GM23248 (cell line): ENCODE results near the gene KEL. TPM values are rescaled to one million over a fixed set of nuclear protein-coding genes. Genes with fewer than 3 reads are reported as not detected.

Source experiments
- DNase-seq: peaks from one replicate; pipeline ENCODE4 v3.0.0-alpha.2; 2015
- H2AFZ ChIP-seq: fragments of 200-600 bp; sonication (generic); 2 replicates; pipeline ENCODE4 v1.6.1; 2016; ENCODE audit warnings: antibody characterized with exemption
- H3F3A ChIP-seq: fragments of 200-600 bp; sonication (generic); 2 replicates; pipeline ENCODE4 v1.6.1; 2016; ENCODE audit warnings: mild to moderate bottlenecking, antibody characterized with exemption, mixed run types; ENCODE audit not compliant: insufficient read depth
- H3K27ac ChIP-seq: fragments of 200-600 bp; sonication (generic); 2 replicates; pipeline ENCODE4 v1.5.1; 2016; ENCODE audit warnings: mild to moderate bottlenecking
- H3K27me3 ChIP-seq: fragments of 200-600 bp; sonication (generic); replicated peaks from 2 replicates; pipeline ENCODE4 v1.6.1; 2016; ENCODE audit warnings: mild to moderate bottlenecking; ENCODE audit not compliant: insufficient read depth
- H3K36me3 ChIP-seq: fragments of 200-600 bp; sonication (generic); 2 replicates; pipeline ENCODE4 v1.6.1; 2016; ENCODE audit warnings: low read depth, mild to moderate bottlenecking
- H3K4me1 ChIP-seq: fragments of 200-600 bp; sonication (generic); 2 replicates; pipeline ENCODE4 v1.6.1; 2016; ENCODE audit warnings: mild to moderate bottlenecking; ENCODE audit not compliant: insufficient read depth
- H3K4me2 ChIP-seq: fragments of 200-600 bp; sonication (generic); one replicate; pipeline ENCODE4 v1.6.1; 2016; ENCODE audit warnings: mild to moderate bottlenecking; ENCODE audit not compliant: unreplicated experiment
- H3K4me3 ChIP-seq: fragments of 200-600 bp; sonication (generic); 2 replicates; pipeline ENCODE4 v1.5.1; 2016; ENCODE audit warnings: mild to moderate bottlenecking
- H3K79me2 ChIP-seq: fragments of 200-600 bp; sonication (generic); 2 replicates; pipeline ENCODE4 v1.6.1; 2016; ENCODE audit warnings: mild to moderate bottlenecking; ENCODE audit not compliant: insufficient read depth
- H3K9ac ChIP-seq: fragments of 200-600 bp; sonication (generic); 2 replicates; pipeline ENCODE4 v1.6.1; 2016; ENCODE audit warnings: mild to moderate bottlenecking
- H3K9me2 ChIP-seq: fragments of 200-600 bp; sonication (generic); 2 replicates; pipeline ENCODE4 v1.6.1; 2016; ENCODE audit warnings: mixed run types, mild to moderate bottlenecking, moderate library complexity; ENCODE audit not compliant: insufficient read depth
- H3K9me3 ChIP-seq: fragments of 200-600 bp; sonication (generic); one replicate; pipeline ENCODE4 v1.6.1; 2017; ENCODE audit warnings: low read depth
- H4K20me1 ChIP-seq: fragments of 200-600 bp; sonication (generic); 2 replicates; pipeline ENCODE4 v1.6.0; 2016; ENCODE audit not compliant: insufficient read depth
- EZH2 ChIP-seq: fragments of 200-600 bp; sonication (generic); IDR thresholded peaks from 2 replicates; pipeline ENCODE4 v1.6.1; 2018; ENCODE audit warnings: antibody characterized with exemption, mild to moderate bottlenecking; ENCODE audit not compliant: insufficient read depth, poor library complexity, severe bottlenecking
- EZH2phosphoT487 ChIP-seq: fragments of 200-600 bp; sonication (generic); IDR thresholded peaks from 2 replicates; pipeline ENCODE4 v1.6.1; 2018; ENCODE audit warnings: antibody characterized with exemption, moderate library complexity, mild to moderate bottlenecking, low read depth; ENCODE audit not compliant: insufficient read depth
- WGBS, 2 experiments: methylation state at CpG; one replicate each; pipeline ENCODE4 v1.1.6; 2015 to 2017; ENCODE audit warnings: low lambda C conversion rate in 2 of 2, low coverage in 1 of 2; ENCODE audit errors: missing lambda C conversion rate in 2 of 2; 5-methylcytosine and 5-hydroxymethylcytosine counted together
- in situ Hi-C: fragments of 300-500 bp; cut with MboI; formaldehyde crosslinking; loops from 2 replicates; pipeline ENCODE4 v1.15.0; 2020
- polyA plus RNA-seq: library from polyadenylated mRNA; unstranded; fragments of >200 nt; fragmentation: Nextera tagmentation; extraction: Ambion mirVana; gene quantifications from 2 replicates; pipeline ENCODE4 v1.2.1, GENCODE V29; 2016
- total RNA-seq: library from RNA; depleted of rRNA; stranded (reverse); fragments of >200 nt; shearing (Covaris generic); gene quantifications from 2 replicates; pipeline ENCODE4 v1.2.3, GENCODE V29; 2014; rRNA removed

KEL gene
- total and polyA plus RNA-seq, 2 experiments from 2014 or later: not detected

DNA sequence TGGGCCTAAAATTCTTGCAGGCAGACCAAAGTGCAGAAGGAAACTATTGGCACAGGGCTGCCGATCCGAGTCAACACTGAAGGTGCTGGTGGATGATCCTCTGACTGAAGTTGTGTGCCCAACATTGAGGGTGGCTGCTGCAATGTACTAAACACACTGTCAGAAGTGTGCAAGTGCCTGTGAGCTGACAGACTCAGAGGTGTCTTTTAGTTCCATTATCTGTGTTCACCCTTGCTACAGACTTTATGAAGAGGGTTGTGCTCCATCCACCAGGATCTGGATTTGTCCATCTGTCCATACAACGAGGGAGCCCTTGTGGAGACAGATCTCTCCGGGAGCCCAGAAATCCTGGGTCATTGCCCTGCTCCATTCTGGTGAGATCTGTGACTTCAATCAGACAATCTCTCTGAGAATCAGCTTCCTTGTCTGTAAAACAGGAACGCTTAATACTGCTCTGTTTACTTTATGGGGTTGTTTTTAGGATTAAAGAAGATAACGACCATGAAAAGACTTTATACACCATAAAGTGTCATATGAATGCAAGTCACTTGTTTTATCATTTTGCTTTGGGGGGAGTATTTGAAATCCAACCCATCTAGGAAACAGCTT is 67.1 kb downstream of the KEL start:
- H3K36me3 ChIP-seq: no peaks in the 10 kb centered on the region
- in situ Hi-C loops: no loop called here
- H3K79me2 ChIP-seq: no peaks in the 10 kb centered on the region
- no peaks in the 10 kb centered on the region for H3K9me2 ChIP-seq
- WGBS, 2 experiments: 19 to 22% methylated on average over 6 of the region's 6 CpGs
- H3K4me3 ChIP-seq: no peak overlapping the region
- H4K20me1 ChIP-seq: no peaks in the 10 kb centered on the region
- no peak for DNase-seq
- H3K4me2 ChIP-seq: no peak overlapping the region
- H3K27ac ChIP-seq: no peak overlapping the region
- no peaks in the 10 kb centered on the region for H3K4me1 ChIP-seq
- H3F3A ChIP-seq: no peaks in the 10 kb centered on the region
- TF ChIP-seq EZH2phosphoT487 (no peak), EZH2 (no peak)
- H3K9me3 ChIP-seq: no peaks in the 10 kb centered on the region
- H3K27me3 ChIP-seq: peaks cover 7% of the 10 kb centered on the region
- H2AFZ ChIP-seq: no peak overlapping the region
- no peak overlapping the region for H3K9ac ChIP-seq

DNA sequence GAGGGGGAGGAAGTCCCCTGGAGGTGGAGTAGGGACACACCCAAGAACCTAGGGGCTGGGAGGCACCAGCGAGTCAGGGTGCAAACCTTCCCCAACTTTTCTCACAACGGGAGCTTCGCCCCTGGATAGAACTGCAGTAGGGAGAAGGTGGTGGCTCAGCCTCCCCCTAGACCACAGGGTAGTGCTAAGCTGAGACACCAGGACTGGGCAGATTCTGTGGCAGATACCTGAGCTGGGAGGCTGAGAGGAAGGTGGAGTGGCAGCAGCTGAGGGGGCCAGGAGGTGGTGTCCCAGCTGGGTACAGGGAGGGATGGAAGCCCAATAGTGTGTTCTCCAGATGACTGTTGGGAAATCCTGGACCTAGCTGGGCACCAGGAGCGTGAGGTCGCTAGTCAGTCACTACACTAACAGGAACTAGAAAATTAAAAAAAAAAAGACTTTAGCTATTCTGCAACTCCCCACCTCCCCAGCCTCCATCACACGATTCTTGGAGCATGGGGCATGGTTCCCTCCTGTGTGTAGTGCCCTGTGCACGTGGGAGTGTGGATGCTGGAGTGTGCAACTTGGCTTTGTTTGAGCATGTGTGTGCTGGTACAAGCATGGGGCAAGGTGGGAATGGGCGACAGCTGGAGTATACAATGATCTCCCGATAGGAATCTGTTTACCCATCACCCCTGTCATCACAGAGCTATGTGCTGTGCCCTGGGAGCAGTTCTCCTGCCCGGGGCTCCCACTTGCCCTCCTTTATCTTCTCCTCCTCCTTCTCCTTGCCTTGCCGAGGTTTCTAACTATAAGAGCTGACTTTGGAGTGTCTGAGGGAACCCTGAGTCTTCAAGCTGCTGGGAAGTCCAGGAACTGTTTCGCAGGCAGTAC is 67.8 kb downstream of the KEL start:
- TF ChIP-seq EZH2phosphoT487 (no peak), EZH2 (no peak)
- in situ Hi-C loops: no loop called here

DNA sequence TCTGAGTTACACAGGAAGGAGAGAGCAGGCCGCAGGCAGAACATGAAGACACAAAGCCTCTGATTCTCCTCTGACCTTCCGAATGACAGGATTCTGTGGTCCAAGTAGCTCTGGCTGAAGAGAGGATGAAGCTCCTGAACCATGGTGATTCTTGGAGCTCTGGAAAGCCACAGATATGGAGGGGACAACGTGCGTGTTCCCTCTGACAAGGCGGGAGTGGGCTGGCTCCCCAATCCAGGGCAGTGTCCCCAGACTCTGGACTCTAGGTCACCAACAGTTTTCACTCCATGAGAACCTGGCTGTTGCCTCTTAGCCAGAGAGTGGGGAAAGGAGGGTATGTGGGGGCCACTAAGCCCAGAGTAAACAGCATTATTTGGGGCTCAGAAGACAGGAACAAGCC is 69.2 kb downstream of the KEL start:
- in situ Hi-C loops: no loop called here
- no peak for DNase-seq
- H4K20me1 ChIP-seq: no peaks in the 10 kb centered on the region

More for the DNA sequence above, 67.8 kb downstream of the KEL start:
- Histone ChIP-seq H3K27me3 (peaks cover 7% of the 10 kb centered on the region), H3K4me3 (no peak overlapping the region), H3K4me1 (no peaks in the 10 kb centered on the region), H3K9me3 (no peaks in the 10 kb centered on the region), H2AFZ (no peak overlapping the region), H3F3A (no peaks in the 10 kb centered on the region), H3K36me3 (no peaks in the 10 kb centered on the region), H3K9ac (no peak overlapping the region), H3K9me2 (no peaks in the 10 kb centered on the region), H3K79me2 (no peaks in the 10 kb centered on the region), H3K27ac (no peak overlapping the region), H4K20me1 (no peaks in the 10 kb centered on the region), H3K4me2 (no peak overlapping the region)
- 18 to 26% methylated on average over 12 of the region's 12 CpGs for WGBS, 2 experiments
- DNase-seq: no peak

DNA sequence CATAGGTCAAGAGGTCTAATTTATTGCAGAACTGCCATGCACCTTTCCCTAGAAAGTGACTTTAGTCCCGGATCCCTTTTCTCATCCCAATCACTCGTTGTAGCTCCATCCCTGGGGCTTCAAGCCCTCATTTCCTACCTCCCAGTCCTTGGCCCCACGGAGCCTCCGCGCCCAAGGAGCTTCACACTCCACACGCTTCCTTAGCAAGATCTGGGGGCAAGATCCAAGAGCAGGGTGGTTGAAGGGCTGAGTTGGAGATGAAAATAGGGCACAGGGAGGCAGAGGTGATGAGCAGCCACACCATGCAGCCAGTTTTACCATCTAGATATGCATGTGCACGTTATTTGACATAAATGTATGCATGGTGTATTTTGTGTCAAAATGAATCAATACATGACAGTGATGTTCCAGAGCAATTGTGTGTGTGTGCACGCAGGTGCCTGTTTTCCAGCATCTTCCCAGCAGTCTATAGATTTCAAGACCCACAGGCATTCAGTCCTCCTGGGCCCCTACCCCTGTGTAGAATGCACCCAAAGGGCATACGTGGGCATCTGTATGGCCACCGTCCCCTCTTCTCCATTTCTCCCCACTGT is 70.6 kb downstream of the KEL start:
- H3K9ac ChIP-seq: no peak overlapping the region
- no peaks in the 10 kb centered on the region for H3K4me1 ChIP-seq
- H3K27me3 ChIP-seq: peaks cover 7% of the 10 kb centered on the region
- 61 to 63% methylated on average over 10 of the region's 10 CpGs for WGBS, 2 experiments
- H3K79me2 ChIP-seq: no peaks in the 10 kb centered on the region
- H3F3A ChIP-seq: no peaks in the 10 kb centered on the region
- DNase-seq: no peak
- no peaks in the 10 kb centered on the region for H3K36me3 ChIP-seq
- H3K4me2 ChIP-seq: no peak overlapping the region
- no peak for TF ChIP-seq EZH2
- TF ChIP-seq EZH2phosphoT487: no peak
- no peaks in the 10 kb centered on the region for H3K9me3 ChIP-seq
- no peak overlapping the region for H3K4me3 ChIP-seq
- no peak overlapping the region for H2AFZ ChIP-seq
- in situ Hi-C loops: no loop called here
- no peaks in the 10 kb centered on the region for H3K9me2 ChIP-seq
- H3K27ac ChIP-seq: no peak overlapping the region
- H4K20me1 ChIP-seq: no peaks in the 10 kb centered on the region

More for the DNA sequence above, 69.2 kb downstream of the KEL start:
- H3K9me2 ChIP-seq: no peaks in the 10 kb centered on the region
- no peaks in the 10 kb centered on the region for H3K4me1 ChIP-seq
- 37 to 39% methylated on average over 5 of the region's 5 CpGs for WGBS, 2 experiments
- H3K9me3 ChIP-seq: no peaks in the 10 kb centered on the region
- H3K9ac ChIP-seq: no peak overlapping the region
- no peaks in the 10 kb centered on the region for H3K79me2 ChIP-seq
- no peak overlapping the region for H3K27ac ChIP-seq
- H2AFZ ChIP-seq: no peak overlapping the region
- no peak overlapping the region for H3K4me3 ChIP-seq
- H3K27me3 ChIP-seq: peaks cover 7% of the 10 kb centered on the region
- no peak overlapping the region for H3K4me2 ChIP-seq
- TF ChIP-seq EZH2 (no peak), EZH2phosphoT487 (no peak)
- H3F3A ChIP-seq: no peaks in the 10 kb centered on the region
- H3K36me3 ChIP-seq: no peaks in the 10 kb centered on the region

Other genes with a start within 250 kb of the KEL start
- gene PRSS1, start 212.9 kb downstream of the KEL start, total RNA-seq: not detected in 2 replicates
- gene PRSS1, start 212.9 kb downstream of the KEL start, polyA plus RNA-seq: not detected in 2 replicates
- gene PRSS2, start 191.4 kb downstream of the KEL start, total RNA-seq: not detected in 2 replicates
- not detected in 2 replicates for gene PRSS2, start 191.4 kb downstream of the KEL start, polyA plus RNA-seq
- 0.11 and 0.13 TPM in 2 replicates for gene EPHB6, start 107.3 kb downstream of the KEL start, total RNA-seq
- 0.98 and 1.2 TPM in 2 replicates for gene EPHB6, start 107.3 kb downstream of the KEL start, polyA plus RNA-seq
- gene TRPV6, start 76.6 kb downstream of the KEL start, total RNA-seq: not detected in 2 replicates
- gene TRPV6, start 76.6 kb downstream of the KEL start, polyA plus RNA-seq: not detected in 2 replicates
- not detected in 2 replicates for gene TRPV5, start 28.6 kb downstream of the KEL start, total RNA-seq
- not detected in 2 replicates for gene TRPV5, start 28.6 kb downstream of the KEL start, polyA plus RNA-seq
- gene LLCFC1, start 22.9 kb downstream of the KEL start, total RNA-seq: not detected in 2 replicates
- gene LLCFC1, start 22.9 kb downstream of the KEL start, polyA plus RNA-seq: not detected in 2 replicates
- not detected in 2 replicates for gene OR9A2, start 64.8 kb upstream of the KEL start, total RNA-seq
- not detected in 2 replicates for gene OR9A2, start 64.8 kb upstream of the KEL start, polyA plus RNA-seq
- not detected in 2 replicates for gene OR6V1, start 90.0 kb upstream of the KEL start, total RNA-seq
- gene OR6V1, start 90.0 kb upstream of the KEL start, polyA plus RNA-seq: not detected in 2 replicates
- not detected in 2 replicates for gene PIP, start 169.7 kb upstream of the KEL start, total RNA-seq
- gene PIP, start 169.7 kb upstream of the KEL start, polyA plus RNA-seq: not detected in 2 replicates
- gene TAS2R39, start 221.1 kb upstream of the KEL start, total RNA-seq: not detected in 2 replicates
- not detected in 2 replicates for gene TAS2R39, start 221.1 kb upstream of the KEL start, polyA plus RNA-seq